Measurements from ENCODE around the gene C2orf81. TPM values are rescaled to one million over a fixed set of nuclear protein-coding genes. Genes with fewer than 3 reads are reported as not detected.

Gene C2orf81
- total and polyA plus RNA-seq, 10 of the 15 experiments (the other 5 are each of a cell fraction or from before 2014, with no cell fraction given), result 0.10 to 9.8 (median 2.7) TPM

- TF ChIP-seq ZZZ3 (IDR thresholded peaks at IDR 0.05; ENCODE audit: control insufficient read depth, insufficient read length, low read depth), result no peak
- peak; percentile 100 for TF ChIP-seq ZNF207 (IDR thresholded peaks at IDR 0.05; ENCODE audit: borderline replicate concordance)
- TF ChIP-seq EGR1 (IDR thresholded peaks at IDR 0.05; ENCODE audit: borderline replicate concordance in 1 of 2, low read depth in 2 of 2, low read length in 2 of 2), result no peak; a peak in 1 of 3 replicates
- peak; percentile 77 for TF ChIP-seq PKNOX1 (IDR thresholded peaks at IDR 0.05)
- TF ChIP-seq ASH2L (IDR thresholded peaks at IDR 0.05; ENCODE audit: borderline replicate concordance, low read depth), result 0 out of 2 replicates have a peak, but pooled peaks have one; percentile 57
- TF ChIP-seq BMI1 (IDR thresholded peaks at IDR 0.05; ENCODE audit: borderline replicate concordance), result peak; percentile 96
- peak; percentile 96 for TF ChIP-seq NBN (IDR thresholded peaks at IDR 0.05)
- TF ChIP-seq BCL3 (IDR thresholded peaks at IDR 0.05; ENCODE audit: borderline replicate concordance, insufficient read depth, low read depth, low read length, poor library complexity, severe bottlenecking), result no peak
- no peak for TF ChIP-seq PBX3 (IDR thresholded peaks at IDR 0.05; ENCODE audit: insufficient replicate concordance, low read depth, low read length)
- peak; percentile 74; the same call in 1 of the 2 replicates for TF ChIP-seq HSF1 (IDR thresholded peaks at IDR 0.05; ENCODE audit: low read depth, low read length)
- no peak for TF ChIP-seq NFYB (IDR thresholded peaks at IDR 0.05; ENCODE audit: insufficient read depth, low read depth, low read length)
- TF ChIP-seq ZNF24 (IDR thresholded peaks at IDR 0.05), result peak; percentile 72; the same call in 1 of the 2 replicates
- TF ChIP-seq MEF2B (IDR thresholded peaks at IDR 0.05; ENCODE audit: partially characterized antibody, poor library complexity, severe bottlenecking), result peak; percentile 84
- peak; percentile 97 for TF ChIP-seq RELA (IDR thresholded peaks at IDR 0.05; ENCODE audit: borderline replicate concordance, partially characterized antibody)
- TF ChIP-seq IKZF1 (conservative IDR thresholded peaks at IDR 0.05), result peak; percentile 98
- no peak for TF ChIP-seq CUX1 (IDR thresholded peaks at IDR 0.05; ENCODE audit: insufficient replicate concordance, low read depth, low read length)
- TF ChIP-seq GABPA (IDR thresholded peaks at IDR 0.05; ENCODE audit: low read depth), result peak; percentile 100
Measured at GRCh38 chr2:74454654-74455511, 33.5 kb upstream of the C2orf81 start, which contains the start of gene INO80B (continued).
